Natural killer cell (primary cell): ENCODE results near the gene BOK. TPM values are rescaled to one million over a fixed set of nuclear protein-coding genes. Genes with fewer than 3 reads are reported as not detected.

ENCODE experiments used
- ATAC-seq, 3 donors: fragments of 150-1000 bp in 2 of 3; fragments of 200-7000 bp in 1 of 3; cut with Tn5 transposase; 1 replicate in 1 of 3; 2 replicates in 2 of 3; pipeline ENCODE4 v1.10.0; 2021; ENCODE audit warnings: mild to moderate bottlenecking in 2 of 3, moderate library complexity in 2 of 3
- DNase-seq, 2 donors: peaks; one replicate each; pipeline versions ENCODE4 v3.0.0 to v3.0.0-alpha.2; 2013 to 2021; ENCODE audit warnings: mixed read lengths in 1 of 2
- H3K27ac ChIP-seq: one replicate; pipeline ENCODE4 v1.5.1; 2013; ENCODE audit warnings: mild to moderate bottlenecking, low read length
- H3K27me3 ChIP-seq: one replicate; pipeline ENCODE4 v1.6.1; 2013; ENCODE audit warnings: low read length; ENCODE audit not compliant: control insufficient read depth, insufficient read depth
- H3K36me3 ChIP-seq: one replicate; pipeline ENCODE4 v1.6.1; 2013; ENCODE audit warnings: low read length; ENCODE audit not compliant: control insufficient read depth, insufficient read depth
- H3K4me1 ChIP-seq: one replicate; pipeline ENCODE4 v1.6.1; 2013; ENCODE audit warnings: low read length; ENCODE audit not compliant: control insufficient read depth, insufficient read depth
- H3K4me3 ChIP-seq: one replicate; pipeline ENCODE4 v1.5.1; 2013; ENCODE audit warnings: low read length
- H3K9me3 ChIP-seq: one replicate; pipeline ENCODE4 v1.6.1; 2013; ENCODE audit warnings: low read length; ENCODE audit not compliant: control insufficient read depth, insufficient read depth
- H3K27ac Mint-ChIP-seq, 2 donors: one replicate each; pipeline ENCODE4 v1.8.0; 2022; ENCODE audit warnings: mild to moderate bottlenecking in 2 of 2, mixed read lengths in 2 of 2, moderate library complexity in 1 of 2
- H3K27me3 Mint-ChIP-seq, 2 donors: one replicate each; pipeline ENCODE4 v1.8.0; 2022; ENCODE audit warnings: low read depth in 2 of 2, mixed read lengths in 2 of 2
- H3K36me3 Mint-ChIP-seq: one replicate; pipeline ENCODE4 v1.8.0; 2022; ENCODE audit warnings: mixed read lengths
- H3K4me1 Mint-ChIP-seq, 2 donors: one replicate each; pipeline ENCODE4 v1.8.0; 2022; ENCODE audit warnings: mixed read lengths in 2 of 2
- H3K4me3 Mint-ChIP-seq: one replicate; pipeline ENCODE4 v1.8.0; 2022; ENCODE audit warnings: mild to moderate bottlenecking, moderate library complexity, mixed read lengths
- H3K9me3 Mint-ChIP-seq, 2 donors: one replicate each; pipeline ENCODE4 v1.8.0; 2022; ENCODE audit warnings: mixed read lengths in 2 of 2
- WGBS: methylation state at CpG from one replicate; pipeline ENCODE4 v1.1.7; 2013; ENCODE audit warnings: missing lambda C conversion rate; ENCODE audit not compliant: insufficient coverage; 5-methylcytosine and 5-hydroxymethylcytosine counted together
- intact Hi-C: fragments of 100-400 bp; cut with micrococcal nuclease; formaldehyde crosslinking; loops from one replicate; pipeline ENCODE4 v1.14.2; 2022
- total RNA-seq, 4 donors: library from RNA; stranded (reverse); fragments of 120-200 nt in 1 of 4; gene quantifications; one replicate each; pipeline versions ENCODE4 v1.2.3 to v1.2.4, GENCODE V29; 2013 to 2022
- TF ChIP-seq, protein P1 (sequence below): fragments of 200-600 bp; IDR thresholded peaks from one replicate; pipeline ENCODE4 v1.8.0; 2022; ENCODE audit warnings: antibody characterized with exemption

The BOK gene
- total RNA-seq, 3 donors from 2014 or later (not counting 1 experiment from before 2014, with no cell fraction given) = 11.0 to 23.7 (median 19.6) TPM

GRCh38 chr2:241546771-241547498 is 11.6 kb upstream of the BOK start:
- Mint-ChIP-seq H3K9me3 (no peaks in the 10 kb centered on the region), H3K27ac (no peak overlapping the region), H3K27me3 (peaks cover 0 to 11% of the 10 kb centered on the region in 2 donors), H3K4me1 (no peaks in the 10 kb centered on the region), H3K4me3 (no peak overlapping the region), H3K36me3 (no peaks in the 10 kb centered on the region)
- intact Hi-C loops = no loop called here
- H3K36me3 ChIP-seq = no peaks in the 10 kb centered on the region
- H3K9me3 ChIP-seq = no peaks in the 10 kb centered on the region
- TF ChIP-seq, protein P1, sequence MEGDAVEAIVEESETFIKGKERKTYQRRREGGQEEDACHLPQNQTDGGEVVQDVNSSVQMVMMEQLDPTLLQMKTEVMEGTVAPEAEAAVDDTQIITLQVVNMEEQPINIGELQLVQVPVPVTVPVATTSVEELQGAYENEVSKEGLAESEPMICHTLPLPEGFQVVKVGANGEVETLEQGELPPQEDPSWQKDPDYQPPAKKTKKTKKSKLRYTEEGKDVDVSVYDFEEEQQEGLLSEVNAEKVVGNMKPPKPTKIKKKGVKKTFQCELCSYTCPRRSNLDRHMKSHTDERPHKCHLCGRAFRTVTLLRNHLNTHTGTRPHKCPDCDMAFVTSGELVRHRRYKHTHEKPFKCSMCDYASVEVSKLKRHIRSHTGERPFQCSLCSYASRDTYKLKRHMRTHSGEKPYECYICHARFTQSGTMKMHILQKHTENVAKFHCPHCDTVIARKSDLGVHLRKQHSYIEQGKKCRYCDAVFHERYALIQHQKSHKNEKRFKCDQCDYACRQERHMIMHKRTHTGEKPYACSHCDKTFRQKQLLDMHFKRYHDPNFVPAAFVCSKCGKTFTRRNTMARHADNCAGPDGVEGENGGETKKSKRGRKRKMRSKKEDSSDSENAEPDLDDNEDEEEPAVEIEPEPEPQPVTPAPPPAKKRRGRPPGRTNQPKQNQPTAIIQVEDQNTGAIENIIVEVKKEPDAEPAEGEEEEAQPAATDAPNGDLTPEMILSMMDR = no peak
- H3K27ac ChIP-seq = no peak overlapping the region
- DNase-seq (no peak), ATAC-seq (no peak)
- WGBS = 55% methylated on average over 25 of the region's 25 CpGs
- H3K4me1 ChIP-seq = peaks cover 8% of the 10 kb centered on the region
- no peak overlapping the region for H3K4me3 ChIP-seq
- peaks cover 4% of the 10 kb centered on the region for H3K27me3 ChIP-seq

DNA sequence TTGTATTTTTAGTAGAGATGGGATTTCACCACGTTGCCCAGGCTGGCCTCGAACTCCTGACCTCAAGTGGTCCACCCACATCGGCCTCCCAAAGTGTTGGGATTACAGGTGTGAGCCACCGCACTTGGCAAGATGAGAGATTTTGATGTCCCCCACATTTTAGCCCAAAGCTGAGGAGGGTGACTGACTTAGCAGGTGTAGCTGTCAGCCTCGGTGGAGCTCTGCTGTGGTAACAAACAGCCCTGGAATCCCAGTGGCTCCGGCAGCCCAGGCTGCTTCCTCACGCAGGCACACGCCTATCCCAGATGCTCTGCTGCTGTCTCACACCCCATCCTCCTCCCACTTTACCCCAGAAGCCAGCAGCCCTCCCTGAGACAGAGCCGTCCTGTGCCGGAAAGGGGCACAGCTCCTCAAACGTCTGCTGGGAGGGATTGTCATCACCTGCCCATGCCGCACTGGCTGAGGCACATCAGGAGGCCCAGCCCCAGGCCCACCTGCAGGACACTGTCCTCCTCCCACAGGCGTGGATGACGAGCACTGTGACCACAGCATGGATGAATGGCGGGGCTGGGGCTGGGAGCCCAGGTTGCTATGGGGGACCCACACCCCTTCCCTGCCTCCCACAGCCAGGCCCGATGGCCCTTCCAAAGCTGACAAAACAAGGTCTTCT is 10.6 kb upstream of the BOK start:
- Histone ChIP-seq H3K36me3 (no peaks in the 10 kb centered on the region), H3K9me3 (no peaks in the 10 kb centered on the region), H3K4me3 (no peak overlapping the region), H3K27me3 (no peaks in the 10 kb centered on the region), H3K27ac (no peak overlapping the region), H3K4me1 (peaks cover 8% of the 10 kb centered on the region)
- intact Hi-C loops = no loop called here
- no peak for ATAC-seq
- Mint-ChIP-seq H3K4me3 (no peak overlapping the region), H3K36me3 (no peaks in the 10 kb centered on the region), H3K9me3 (no peaks in the 10 kb centered on the region), H3K27ac (no peak overlapping the region), H3K4me1 (no peaks in the 10 kb centered on the region), H3K27me3 (peaks cover 0 to 11% of the 10 kb centered on the region in 2 donors)
- TF ChIP-seq, protein P1 = no peak
- WGBS = 89% methylated on average over 16 of the region's 16 CpGs
- DNase-seq = no peak

GRCh38 chr2:241548451-241548835 is 10.1 kb upstream of the BOK start:
- no peak overlapping the region for H3K4me3 Mint-ChIP-seq
- Histone ChIP-seq H3K36me3 (no peaks in the 10 kb centered on the region), H3K27ac (no peak overlapping the region), H3K27me3 (no peaks in the 10 kb centered on the region), H3K9me3 (no peaks in the 10 kb centered on the region), H3K4me1 (peaks cover 8% of the 10 kb centered on the region), H3K4me3 (no peak overlapping the region)
- intact Hi-C loops = no loop called here
- DNase-seq (no peak), ATAC-seq (no peak)
- 70% methylated on average over 3 of the region's 3 CpGs for WGBS
- H3K27me3 Mint-ChIP-seq = peaks cover 0 to 14% of the 10 kb centered on the region in 2 donors
- no peak overlapping the region for H3K27ac Mint-ChIP-seq
- no peaks in the 10 kb centered on the region for H3K36me3 Mint-ChIP-seq
- TF ChIP-seq, protein P1 = no peak
- H3K9me3 Mint-ChIP-seq = no peaks in the 10 kb centered on the region
- H3K4me1 Mint-ChIP-seq = no peaks in the 10 kb centered on the region
